Activated effector memory CD4-positive, alpha-beta T cell treated with Interleukin-2 at 50 U/mL for 16 hours (primary cell): ENCODE measurements around the gene ATP6V0E2.

Source experiments
- DNase-seq: peaks from one replicate; pipeline ENCODE4 v3.0.0-alpha.2; 2020

ATP6V0E2 gene

DNA sequence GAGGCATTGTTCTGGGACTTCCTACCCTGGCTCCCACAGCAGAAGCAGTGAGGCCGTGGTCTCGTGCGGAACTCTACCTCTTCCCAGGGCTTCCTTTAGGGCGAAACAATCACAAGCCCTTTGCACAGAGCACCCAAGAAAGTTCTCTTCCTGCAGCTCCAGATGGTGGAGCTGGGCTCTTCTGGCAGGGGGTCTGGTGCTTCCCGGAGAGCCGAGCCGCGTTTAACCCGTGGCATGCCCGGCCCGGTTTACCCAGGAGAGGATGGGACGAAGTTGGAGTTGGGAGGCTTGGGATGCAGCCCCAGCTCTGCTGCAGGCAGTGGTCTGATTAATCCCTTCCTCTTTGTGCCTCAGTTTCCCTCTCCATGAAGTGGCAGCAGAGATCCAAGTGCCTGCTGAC, 9.0 kb upstream of the ATP6V0E2 start:
- DNase-seq = no peak

DNA sequence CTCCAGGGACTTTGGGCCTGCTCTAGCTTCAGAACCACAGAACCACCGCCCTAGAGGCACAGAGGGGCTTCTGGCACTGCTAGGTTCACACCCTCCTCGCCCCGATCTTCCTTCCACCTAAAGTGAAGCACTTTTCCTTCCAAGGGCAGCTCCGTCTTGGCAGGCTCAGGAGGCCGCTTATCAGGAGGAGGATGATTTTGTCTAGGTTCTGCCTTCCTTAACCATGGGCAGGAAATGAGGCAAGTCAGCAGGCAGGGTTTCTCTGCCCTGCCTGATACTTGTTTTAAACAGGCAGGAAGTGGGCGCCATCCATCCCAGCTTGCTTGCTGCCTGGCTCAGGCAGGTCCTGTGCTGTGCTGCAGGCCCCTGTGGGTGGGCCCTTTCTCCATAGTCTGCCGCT, 8.3 kb upstream of the ATP6V0E2 start:
- peak; percentile 66 for DNase-seq

- DNase-seq = no peak
Measured at GRCh38 chr7:149866139-149866778, 7.5 kb upstream of the ATP6V0E2 start.

- DNase-seq = no peak
Measured at GRCh38 chr7:149866779-149867447, 6.9 kb upstream of the ATP6V0E2 start.

GRCh38 chr7:149867762-149868622, 5.8 kb upstream of the ATP6V0E2 start:
- no peak for DNase-seq

DNA sequence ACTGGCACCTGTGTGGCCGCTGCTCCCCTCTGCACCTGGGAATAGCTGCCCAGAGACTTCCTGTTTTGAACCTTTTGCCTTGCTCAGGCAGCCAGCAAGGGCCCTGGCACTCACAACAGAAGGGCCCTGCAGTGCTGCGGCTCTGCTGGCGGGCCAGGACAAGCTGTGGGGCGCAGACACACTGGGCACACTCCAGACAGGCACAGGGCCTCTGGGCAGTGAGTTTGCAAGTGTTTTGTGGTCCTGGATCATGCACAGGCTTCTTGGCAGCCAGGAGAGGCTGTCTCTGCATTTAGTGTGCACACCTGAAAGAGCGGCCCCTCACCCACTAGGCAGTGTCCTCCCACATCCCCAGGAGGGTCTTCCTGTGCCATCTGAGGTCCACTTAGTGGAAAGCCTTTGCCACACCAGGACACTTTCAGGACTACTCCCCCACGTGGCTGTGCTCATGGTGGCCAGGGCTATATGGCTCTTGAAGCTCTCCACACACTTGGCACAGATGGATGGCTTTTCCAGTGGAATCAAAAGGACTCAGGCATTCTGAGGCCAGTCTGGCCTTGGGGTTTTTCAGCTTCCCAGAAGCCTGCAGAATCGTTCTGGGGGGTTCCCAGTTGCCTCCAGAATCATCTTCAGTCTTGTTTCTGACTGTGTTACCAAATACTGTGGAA, 5.0 kb upstream of the ATP6V0E2 start:
- no peak for DNase-seq

- no peak for DNase-seq
Measured at GRCh38 chr7:149869291-149869650, 4.5 kb upstream of the ATP6V0E2 start.

DNA sequence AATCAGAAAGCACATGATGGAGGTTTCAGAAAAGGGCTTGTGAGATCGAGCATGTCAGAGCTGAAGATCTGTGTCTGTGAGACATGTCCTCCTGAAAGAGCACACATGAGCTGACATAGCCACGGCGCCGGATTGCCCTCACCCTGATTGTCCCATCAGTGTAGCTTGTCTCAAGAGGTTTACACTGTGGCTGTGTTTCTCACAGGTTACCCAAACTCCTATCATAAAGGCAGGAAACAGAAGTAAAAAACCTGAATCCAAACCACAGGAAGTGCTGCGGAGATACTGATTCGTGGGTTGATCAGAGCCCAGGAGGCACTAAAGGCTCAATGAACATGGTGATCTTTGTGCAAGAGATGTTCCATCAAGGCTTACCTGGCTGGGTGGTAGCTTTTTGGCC, 3.9 kb upstream of the ATP6V0E2 start:
- DNase-seq = peak; percentile 29

- no peak for DNase-seq
Measured at GRCh38 chr7:149870274-149870673, 3.5 kb upstream of the ATP6V0E2 start.

DNA sequence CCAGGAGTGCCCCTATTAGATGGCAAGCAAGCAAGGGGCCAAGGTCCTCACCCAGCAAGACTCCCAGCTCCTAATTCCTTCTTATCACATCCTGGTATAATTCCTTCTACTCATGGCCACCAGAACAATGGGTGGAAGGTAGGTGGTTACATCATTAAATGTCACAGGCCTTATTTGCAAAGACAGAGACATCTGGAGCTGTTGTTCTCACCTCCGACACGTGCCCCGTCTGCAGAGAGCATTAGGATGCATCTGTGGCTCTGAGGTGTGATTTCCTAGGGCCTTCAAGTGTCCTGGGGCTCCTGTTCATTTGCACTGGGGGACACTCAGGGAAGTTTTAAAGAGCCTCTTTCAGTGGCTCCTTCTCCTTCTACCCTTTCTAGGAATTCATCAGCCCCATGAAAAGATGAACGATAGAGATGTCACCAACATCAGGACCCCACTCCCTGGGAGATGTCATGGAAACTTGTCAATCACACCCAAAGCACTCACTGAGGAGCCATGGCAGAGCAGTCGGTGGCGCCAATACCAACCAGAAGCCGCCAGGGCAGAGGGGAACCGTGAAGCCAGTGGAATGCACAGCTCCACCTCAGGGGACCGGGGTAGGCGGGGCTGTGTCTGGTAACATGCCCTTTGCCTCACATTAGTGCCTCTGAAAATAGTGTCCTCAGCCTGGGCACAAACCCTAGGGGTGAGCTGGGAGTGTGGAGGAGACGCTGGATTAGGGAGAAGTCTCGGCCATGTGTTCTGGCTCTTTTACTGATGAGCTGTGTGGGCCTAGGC, 2.9 kb upstream of the ATP6V0E2 start:
- no peak for DNase-seq

- no peak for DNase-seq
Measured at GRCh38 chr7:149871576-149871975, 2.2 kb upstream of the ATP6V0E2 start.

GRCh38 chr7:149872419-149873073, 1.2 kb upstream of the ATP6V0E2 start:
- DNase-seq = no peak

DNA sequence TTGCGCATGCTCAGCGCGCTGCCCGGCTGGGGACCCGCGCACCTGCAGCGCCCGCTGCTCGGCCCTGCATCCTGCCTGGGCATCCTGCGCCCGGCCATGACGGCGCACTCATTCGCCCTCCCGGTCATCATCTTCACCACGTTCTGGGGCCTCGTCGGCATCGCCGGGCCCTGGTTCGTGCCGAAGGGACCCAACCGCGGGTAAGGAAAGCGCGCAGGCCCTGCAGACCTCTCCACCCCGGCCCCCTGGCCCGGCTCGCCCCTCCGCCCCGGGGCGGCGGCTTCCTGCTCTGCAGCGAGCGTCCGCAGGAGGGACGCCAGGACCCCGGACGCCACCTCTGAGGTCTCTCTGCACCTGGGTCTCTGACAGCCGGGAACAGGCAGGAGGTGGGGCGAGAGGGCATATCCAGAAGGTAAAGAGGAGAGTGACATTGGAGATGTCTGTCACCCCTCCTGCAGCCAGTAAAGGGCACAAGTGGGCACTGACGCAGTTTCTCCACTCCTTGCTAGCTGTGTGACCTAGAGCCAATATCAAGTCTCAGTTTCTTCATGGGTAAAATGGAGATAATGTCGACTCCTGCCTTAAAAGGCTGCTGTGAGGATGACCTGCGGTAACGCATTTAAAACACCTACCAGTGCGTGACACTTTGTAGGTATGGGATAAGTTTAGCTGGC, 338 bp downstream of the ATP6V0E2 start:
- DNase-seq = no peak

- no peak for DNase-seq
Measured at GRCh38 chr7:149874644-149875028, 867 bp downstream of the ATP6V0E2 start.

DNA sequence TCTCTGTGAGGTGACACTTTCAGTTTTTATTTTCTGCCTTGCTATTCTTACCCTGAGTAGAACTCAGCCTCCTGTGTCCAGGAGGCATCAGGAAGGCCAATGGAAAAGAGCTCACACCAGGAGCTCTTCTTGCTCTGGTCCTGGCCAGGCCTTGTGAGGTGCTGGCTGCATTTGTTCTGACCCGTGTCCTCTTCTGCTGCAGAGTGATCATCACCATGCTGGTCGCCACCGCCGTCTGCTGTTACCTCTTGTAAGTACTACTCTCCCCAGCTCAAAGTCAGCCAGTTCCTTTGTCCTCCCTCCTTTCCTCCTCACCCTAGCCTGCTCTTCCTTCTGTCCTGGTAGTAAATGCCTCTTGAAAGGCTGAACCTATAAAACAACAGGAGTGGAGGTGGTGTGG, 1.6 kb downstream of the ATP6V0E2 start:
- DNase-seq = no peak

DNA sequence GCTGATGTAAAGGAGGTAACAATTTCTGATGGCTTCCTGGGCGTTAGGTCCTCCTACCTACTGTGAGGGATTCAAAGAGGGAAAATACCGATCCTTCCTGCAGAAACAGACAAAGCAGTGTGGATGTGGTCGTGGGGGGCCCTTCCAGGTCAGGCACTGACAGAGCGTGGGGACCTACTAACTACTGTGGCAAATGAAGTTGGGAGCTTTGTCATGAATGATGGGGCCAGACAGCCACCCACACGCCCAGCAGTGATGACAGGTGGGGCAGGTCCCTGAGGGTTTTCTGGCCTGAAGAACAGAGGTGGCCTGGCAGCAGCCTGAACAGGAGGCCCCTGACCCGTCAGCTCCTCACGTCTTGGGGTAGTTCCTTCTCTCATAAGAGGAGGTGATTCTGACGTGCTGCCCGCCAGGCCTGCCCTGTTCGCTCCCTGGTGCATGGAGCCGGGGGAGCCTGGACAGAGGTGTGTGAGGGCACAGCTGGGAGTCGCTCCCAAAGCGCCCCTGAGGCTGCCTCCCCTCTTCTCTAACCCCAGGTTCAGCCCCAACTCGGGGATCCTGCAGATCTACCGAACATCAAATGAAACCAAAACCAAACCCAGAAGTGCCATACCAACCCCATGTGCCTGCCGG, 4.2 kb downstream of the ATP6V0E2 start:
- DNase-seq = no peak

- DNase-seq = no peak
Measured at GRCh38 chr7:149878523-149878921, 4.8 kb downstream of the ATP6V0E2 start.

- DNase-seq = no peak
Measured at GRCh38 chr7:149879271-149879743, 5.5 kb downstream of the ATP6V0E2 start.

DNA sequence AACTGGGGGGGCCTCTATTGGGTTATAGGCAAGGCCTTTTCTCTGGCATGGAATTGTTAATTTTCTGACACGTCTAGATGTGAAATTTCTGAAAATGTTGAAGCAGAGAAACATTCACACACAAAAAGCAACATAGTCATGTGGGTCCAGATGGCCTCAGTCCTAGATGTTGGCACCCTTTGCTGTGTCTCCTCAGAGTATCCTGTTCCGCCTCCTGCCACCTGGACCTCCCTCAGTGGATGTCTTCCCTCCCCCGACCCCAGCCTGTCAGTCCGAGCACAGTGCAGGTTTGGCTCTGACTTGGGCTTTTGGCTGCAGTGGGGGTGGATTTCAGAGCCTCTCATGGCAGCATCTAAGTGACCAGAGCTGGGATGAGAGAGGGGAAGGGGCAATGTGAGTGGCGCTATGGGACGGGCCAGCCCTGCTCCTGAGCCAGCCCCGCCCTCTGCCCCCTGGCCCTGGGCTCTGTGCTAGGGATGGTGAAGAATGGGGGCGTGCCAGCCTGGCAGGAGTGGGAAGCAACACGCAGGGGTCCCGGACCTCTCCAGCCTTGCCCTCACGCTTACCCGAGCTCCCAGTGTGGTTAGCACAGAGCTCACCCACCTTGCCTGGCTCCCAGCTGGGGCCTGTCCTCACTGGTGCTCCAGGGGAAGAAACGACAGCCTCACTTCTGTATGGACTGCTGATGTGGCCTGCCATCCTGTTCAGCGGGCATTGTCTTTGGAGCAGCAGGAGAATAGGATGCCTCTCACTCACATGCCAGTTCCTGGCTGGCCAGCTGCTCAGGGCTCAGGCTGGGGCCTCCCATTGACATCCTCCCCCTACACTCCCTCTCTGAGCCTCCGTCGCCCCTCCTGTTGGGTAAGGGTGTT, 6.2 kb downstream of the ATP6V0E2 start:
- DNase-seq = no peak
